Measurements from ENCODE around the gene F2. TPM values are rescaled to one million over a fixed set of nuclear protein-coding genes. Genes with fewer than 3 reads are reported as not detected.
A peak's percentile ranks its signal among the peaks of the same experiment; 100 is the strongest.

The F2 gene
- total and polyA plus RNA-seq, 2 of the 13 experiments (the other 11 are each of a cell fraction or from before 2014, with no cell fraction given), result 330 to 801 TPM

GRCh38 chr11:46727952-46728658 is 9.1 kb downstream of the F2 start (continued):
- TF ChIP-seq, protein P1, sequence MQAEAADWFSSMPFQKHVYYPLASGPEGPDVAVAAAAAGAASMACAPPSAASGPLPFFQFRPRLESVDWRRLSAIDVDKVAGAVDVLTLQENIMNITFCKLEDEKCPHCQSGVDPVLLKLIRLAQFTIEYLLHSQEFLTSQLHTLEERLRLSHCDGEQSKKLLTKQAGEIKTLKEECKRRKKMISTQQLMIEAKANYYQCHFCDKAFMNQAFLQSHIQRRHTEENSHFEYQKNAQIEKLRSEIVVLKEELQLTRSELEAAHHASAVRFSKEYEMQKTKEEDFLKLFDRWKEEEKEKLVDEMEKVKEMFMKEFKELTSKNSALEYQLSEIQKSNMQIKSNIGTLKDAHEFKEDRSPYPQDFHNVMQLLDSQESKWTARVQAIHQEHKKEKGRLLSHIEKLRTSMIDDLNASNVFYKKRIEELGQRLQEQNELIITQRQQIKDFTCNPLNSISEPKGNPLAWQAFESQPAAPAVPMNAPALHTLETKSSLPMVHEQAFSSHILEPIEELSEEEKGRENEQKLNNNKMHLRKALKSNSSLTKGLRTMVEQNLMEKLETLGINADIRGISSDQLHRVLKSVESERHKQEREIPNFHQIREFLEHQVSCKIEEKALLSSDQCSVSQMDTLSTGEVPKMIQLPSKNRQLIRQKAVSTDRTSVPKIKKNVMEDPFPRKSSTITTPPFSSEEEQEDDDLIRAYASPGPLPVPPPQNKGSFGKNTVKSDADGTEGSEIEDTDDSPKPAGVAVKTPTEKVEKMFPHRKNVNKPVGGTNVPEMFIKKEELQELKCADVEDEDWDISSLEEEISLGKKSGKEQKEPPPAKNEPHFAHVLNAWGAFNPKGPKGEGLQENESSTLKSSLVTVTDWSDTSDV (CRISPR knock-in tag; IDR thresholded peaks at IDR 0.05), result no peak
- TF ChIP-seq KLF12 (CRISPR knock-in tag; IDR thresholded peaks at IDR 0.05; ENCODE audit: borderline replicate concordance) (no peak), SP1 (IDR thresholded peaks at IDR 0.05) (no peak), SP1 (CRISPR knock-in tag; IDR thresholded peaks at IDR 0.05) (no peak), NCOA2 (CRISPR knock-in tag; IDR thresholded peaks at IDR 0.05) (no peak), ZNF543 (CRISPR knock-in tag; IDR thresholded peaks at IDR 0.05) (no peak), ZFP62 (CRISPR knock-in tag; IDR thresholded peaks at IDR 0.05) (no peak), RFX5 (IDR thresholded peaks at IDR 0.05; ENCODE audit: low read depth, low read length) (no peak), HNRNPH1 (optimal IDR thresholded peaks at IDR 0.05; ENCODE audit: low read depth, low read length) (no peak), HDAC2 (CRISPR knock-in tag; IDR thresholded peaks at IDR 0.05) (no peak), ZNF251 (CRISPR knock-in tag; IDR thresholded peaks at IDR 0.05) (no peak), HOXA9 (CRISPR knock-in tag; IDR thresholded peaks at IDR 0.05; ENCODE audit: borderline replicate concordance) (no peak), AGO2 (optimal IDR thresholded peaks at IDR 0.05; ENCODE audit: low read depth, low read length) (peak; percentile 95), POLR2A (IDR thresholded peaks at IDR 0.05; ENCODE audit: insufficient read depth in 1 of 2, low read depth in 2 of 2, low read length in 2 of 2) (peak in 1 of 2 experiments; percentile 33; a peak in 1 of 4 replicates), KLF11 (CRISPR knock-in tag; IDR thresholded peaks at IDR 0.05) (no peak), KDM2A (CRISPR knock-in tag; IDR thresholded peaks at IDR 0.05; ENCODE audit: borderline replicate concordance, low read depth) (no peak), RBM22 (optimal IDR thresholded peaks at IDR 0.05; ENCODE audit: low read length) (peak; percentile 95), HNRNPK (IDR thresholded peaks at IDR 0.05; ENCODE audit: low read depth, low read length, poor library complexity, severe bottlenecking) (no peak), ZNF496 (CRISPR knock-in tag; IDR thresholded peaks at IDR 0.05; ENCODE audit: insufficient replicate concordance) (no peak), ZFP37 (CRISPR knock-in tag; IDR thresholded peaks at IDR 0.05; ENCODE audit: borderline replicate concordance) (no peak)
- TF ChIP-seq, protein P2, sequence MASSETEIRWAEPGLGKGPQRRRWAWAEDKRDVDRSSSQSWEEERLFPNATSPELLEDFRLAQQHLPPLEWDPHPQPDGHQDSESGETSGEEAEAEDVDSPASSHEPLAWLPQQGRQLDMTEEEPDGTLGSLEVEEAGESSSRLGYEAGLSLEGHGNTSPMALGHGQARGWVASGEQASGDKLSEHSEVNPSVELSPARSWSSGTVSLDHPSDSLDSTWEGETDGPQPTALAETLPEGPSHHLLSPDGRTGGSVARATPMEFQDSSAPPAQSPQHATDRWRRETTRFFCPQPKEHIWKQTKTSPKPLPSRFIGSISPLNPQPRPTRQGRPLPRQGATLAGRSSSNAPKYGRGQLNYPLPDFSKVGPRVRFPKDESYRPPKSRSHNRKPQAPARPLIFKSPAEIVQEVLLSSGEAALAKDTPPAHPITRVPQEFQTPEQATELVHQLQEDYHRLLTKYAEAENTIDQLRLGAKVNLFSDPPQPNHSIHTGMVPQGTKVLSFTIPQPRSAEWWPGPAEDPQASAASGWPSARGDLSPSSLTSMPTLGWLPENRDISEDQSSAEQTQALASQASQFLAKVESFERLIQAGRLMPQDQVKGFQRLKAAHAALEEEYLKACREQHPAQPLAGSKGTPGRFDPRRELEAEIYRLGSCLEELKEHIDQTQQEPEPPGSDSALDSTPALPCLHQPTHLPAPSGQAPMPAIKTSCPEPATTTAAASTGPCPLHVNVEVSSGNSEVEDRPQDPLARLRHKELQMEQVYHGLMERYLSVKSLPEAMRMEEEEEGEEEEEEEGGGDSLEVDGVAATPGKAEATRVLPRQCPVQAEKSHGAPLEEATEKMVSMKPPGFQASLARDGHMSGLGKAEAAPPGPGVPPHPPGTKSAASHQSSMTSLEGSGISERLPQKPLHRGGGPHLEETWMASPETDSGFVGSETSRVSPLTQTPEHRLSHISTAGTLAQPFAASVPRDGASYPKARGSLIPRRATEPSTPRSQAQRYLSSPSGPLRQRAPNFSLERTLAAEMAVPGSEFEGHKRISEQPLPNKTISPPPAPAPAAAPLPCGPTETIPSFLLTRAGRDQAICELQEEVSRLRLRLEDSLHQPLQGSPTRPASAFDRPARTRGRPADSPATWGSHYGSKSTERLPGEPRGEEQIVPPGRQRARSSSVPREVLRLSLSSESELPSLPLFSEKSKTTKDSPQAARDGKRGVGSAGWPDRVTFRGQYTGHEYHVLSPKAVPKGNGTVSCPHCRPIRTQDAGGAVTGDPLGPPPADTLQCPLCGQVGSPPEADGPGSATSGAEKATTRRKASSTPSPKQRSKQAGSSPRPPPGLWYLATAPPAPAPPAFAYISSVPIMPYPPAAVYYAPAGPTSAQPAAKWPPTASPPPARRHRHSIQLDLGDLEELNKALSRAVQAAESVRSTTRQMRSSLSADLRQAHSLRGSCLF (CRISPR knock-in tag; IDR thresholded peaks at IDR 0.05; ENCODE audit: borderline replicate concordance), result no peak
- TF ChIP-seq, protein P3, sequence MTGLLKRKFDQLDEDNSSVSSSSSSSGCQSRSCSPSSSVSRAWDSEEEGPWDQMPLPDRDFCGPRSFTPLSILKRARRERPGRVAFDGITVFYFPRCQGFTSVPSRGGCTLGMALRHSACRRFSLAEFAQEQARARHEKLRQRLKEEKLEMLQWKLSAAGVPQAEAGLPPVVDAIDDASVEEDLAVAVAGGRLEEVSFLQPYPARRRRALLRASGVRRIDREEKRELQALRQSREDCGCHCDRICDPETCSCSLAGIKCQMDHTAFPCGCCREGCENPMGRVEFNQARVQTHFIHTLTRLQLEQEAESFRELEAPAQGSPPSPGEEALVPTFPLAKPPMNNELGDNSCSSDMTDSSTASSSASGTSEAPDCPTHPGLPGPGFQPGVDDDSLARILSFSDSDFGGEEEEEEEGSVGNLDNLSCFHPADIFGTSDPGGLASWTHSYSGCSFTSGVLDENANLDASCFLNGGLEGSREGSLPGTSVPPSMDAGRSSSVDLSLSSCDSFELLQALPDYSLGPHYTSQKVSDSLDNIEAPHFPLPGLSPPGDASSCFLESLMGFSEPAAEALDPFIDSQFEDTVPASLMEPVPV (CRISPR knock-in tag; IDR thresholded peaks at IDR 0.05), result no peak
